GM12864 (cell line): ENCODE results near the gene DTX4.

Experiments
- DNase-seq: peaks from one replicate; pipeline ENCODE4 v3.0.0-alpha.2; 2011; ENCODE audit warnings: low read depth
- H3K4me3 ChIP-seq: 2 replicates; pipeline ENCODE4 v1.5.1; 2011; ENCODE audit warnings: mild to moderate bottlenecking, low read depth, low read length, control low read depth
- TF ChIP-seq, protein P1 (sequence below): IDR thresholded peaks from 2 replicates; pipeline ENCODE4 v1.5.1; 2011; ENCODE audit warnings: low read depth, mild to moderate bottlenecking, moderate library complexity, low read length, control low read depth, inconsistent platforms; ENCODE audit errors: missing control alignments

Gene DTX4

DNA sequence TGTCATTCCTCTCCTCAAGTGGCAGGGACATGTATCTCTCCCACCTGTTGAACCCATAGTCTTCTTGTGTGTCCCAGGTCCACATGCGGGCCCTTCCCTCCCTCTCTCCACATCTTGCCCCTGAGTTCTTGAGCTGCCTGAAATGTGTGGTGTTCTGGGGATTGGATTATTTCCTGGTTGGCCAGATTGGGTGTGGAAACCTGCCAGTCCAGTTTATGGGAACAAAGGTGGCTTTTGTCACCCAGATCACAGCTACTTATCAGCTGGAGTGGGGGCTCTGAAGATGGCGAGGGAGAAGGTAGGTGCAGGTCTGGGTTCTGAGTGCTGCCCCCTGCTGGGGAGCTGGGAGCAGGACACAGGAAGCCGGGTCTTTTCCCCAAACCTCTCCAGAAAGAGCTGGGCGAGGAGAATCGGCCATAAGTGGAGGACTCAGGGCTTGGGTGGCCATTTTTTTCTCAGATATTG is 14.2 kb downstream of the DTX4 start:
- no peak for DNase-seq
- TF ChIP-seq, protein P1, sequence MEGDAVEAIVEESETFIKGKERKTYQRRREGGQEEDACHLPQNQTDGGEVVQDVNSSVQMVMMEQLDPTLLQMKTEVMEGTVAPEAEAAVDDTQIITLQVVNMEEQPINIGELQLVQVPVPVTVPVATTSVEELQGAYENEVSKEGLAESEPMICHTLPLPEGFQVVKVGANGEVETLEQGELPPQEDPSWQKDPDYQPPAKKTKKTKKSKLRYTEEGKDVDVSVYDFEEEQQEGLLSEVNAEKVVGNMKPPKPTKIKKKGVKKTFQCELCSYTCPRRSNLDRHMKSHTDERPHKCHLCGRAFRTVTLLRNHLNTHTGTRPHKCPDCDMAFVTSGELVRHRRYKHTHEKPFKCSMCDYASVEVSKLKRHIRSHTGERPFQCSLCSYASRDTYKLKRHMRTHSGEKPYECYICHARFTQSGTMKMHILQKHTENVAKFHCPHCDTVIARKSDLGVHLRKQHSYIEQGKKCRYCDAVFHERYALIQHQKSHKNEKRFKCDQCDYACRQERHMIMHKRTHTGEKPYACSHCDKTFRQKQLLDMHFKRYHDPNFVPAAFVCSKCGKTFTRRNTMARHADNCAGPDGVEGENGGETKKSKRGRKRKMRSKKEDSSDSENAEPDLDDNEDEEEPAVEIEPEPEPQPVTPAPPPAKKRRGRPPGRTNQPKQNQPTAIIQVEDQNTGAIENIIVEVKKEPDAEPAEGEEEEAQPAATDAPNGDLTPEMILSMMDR = peak; percentile 86
- no peak overlapping the region for H3K4me3 ChIP-seq

DNA sequence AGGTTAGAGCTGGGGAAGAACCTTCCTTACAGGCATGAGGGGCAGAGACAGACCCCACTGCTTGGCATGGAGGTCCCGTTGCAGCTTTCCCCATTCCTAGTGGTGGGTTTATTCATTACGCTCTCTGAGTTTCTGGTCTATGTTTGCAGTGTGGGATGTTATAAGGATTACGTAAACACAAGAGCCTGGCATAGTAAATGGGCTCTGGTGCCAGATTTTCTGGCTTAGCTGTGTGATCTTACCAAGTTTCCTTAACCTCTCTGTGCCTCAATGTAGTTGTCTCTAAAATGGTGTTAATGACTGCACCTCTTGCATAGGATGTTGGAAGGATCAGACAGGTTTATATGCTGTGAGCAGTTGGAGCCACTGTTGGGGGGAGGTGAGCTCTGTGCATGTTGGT is 15.1 kb downstream of the DTX4 start:
- no peak overlapping the region for H3K4me3 ChIP-seq
- DNase-seq = no peak
- TF ChIP-seq, protein P1 = no peak

DNA sequence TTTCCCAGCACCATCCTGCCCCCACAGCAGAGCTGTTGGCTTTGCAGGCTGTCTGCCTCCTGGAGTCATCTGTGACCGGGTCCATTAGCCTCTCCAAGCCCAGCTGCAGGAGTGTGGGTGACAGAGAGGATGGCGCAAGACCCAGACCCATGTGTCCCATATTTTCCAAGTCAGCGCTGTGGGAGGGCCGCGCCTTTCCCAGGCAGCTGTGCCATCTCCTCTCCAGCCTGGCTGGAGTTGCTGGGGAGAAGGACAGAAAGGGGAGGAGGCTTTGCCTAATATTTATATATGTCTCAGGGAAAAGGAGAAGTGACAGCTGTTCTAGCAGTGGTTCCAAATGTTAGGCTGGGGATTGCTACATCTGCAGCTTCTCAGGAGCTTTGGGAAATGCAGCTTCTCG is 15.7 kb downstream of the DTX4 start:
- no peak overlapping the region for H3K4me3 ChIP-seq
- TF ChIP-seq, protein P1 = no peak
- no peak for DNase-seq

DNA sequence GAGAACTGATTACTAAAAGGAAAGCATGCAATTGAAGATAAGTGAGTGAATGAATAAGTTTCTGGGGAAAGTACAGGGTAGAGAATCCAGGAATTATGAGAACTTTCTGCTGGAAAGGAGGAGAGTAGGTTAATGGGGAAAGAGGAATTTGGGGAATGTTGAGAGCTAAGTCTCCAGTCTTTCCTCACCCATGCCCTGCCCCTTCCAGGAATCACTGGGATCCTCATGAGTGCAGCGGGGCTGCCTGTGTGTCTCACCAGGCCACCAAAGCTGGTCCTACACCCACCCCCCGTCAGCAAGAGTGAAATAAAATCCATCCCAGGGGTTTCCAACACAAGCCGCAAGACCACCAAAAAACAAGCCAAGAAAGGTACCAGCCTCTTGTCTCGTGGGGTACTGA is 17.0 kb downstream of the DTX4 start:
- no peak overlapping the region for H3K4me3 ChIP-seq
- no peak for DNase-seq
- TF ChIP-seq, protein P1 = no peak

DNA sequence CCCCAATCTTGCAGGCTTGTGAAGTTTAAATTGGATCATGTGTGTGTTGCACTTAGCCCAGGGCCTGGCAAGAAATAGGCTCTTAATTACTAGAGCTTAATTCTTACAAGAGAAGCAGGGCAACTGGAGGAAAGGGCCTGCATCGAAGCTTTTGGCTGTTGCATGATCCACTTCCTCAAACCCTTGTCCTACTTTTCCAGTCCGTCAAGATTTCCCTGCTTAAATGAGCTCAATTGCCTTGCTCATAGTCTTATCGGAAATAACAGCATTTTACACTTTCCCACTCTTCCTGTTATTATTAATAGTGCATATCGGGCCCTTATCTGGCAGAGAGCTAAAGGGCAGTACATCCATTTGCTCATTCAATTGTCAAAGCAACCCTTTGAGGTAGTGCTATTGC is 18.1 kb downstream of the DTX4 start:
- TF ChIP-seq, protein P1 = no peak
- DNase-seq = no peak

DNA sequence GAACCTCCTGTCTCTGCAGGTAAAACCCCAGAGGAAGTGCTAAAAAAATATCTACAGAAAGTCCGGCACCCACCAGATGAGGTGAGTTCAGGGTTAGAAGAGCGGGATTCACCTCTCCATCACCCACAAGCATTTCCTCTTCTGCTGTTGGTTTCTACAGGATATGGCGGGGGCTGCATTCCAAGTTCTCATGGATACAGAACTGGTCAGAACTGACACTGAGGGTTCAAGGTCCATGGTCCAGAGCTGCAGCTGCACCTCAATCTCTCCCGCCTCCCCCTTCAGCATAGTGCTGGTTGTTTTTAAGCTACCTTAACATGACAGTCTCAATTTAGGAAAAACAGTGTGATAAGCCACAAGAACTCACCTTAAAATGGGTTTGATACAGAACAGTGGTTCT is 19.2 kb downstream of the DTX4 start:
- DNase-seq = no peak
- H3K4me3 ChIP-seq = no peak overlapping the region
- TF ChIP-seq, protein P1 = no peak

More for the DNA sequence above, 18.1 kb downstream of the DTX4 start:
- no peak overlapping the region for H3K4me3 ChIP-seq

DNA sequence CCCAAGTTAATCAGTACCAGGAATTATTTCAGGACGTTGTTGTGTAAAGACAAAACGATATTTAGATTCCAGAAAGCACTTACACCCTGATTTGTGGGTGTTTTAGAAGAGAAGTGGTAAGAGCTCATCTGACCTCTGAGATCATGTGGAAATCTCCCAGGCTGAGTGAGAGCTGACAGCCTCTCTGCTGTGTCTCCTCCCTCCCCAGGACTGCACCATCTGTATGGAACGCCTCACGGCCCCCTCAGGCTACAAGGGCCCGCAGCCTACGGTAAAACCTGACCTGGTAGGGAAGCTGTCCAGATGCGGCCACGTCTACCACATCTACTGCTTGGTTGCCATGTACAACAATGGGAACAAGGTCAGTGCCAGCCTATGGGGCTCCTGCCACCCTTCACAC is 20.0 kb downstream of the DTX4 start:
- TF ChIP-seq, protein P1 = no peak
- DNase-seq = no peak
- no peak overlapping the region for H3K4me3 ChIP-seq
